Posterior vena cava (tissue), 2 donors: ENCODE data around the gene MORN4. TPM values are rescaled to one million over a fixed set of nuclear protein-coding genes. Genes with fewer than 3 reads are reported as not detected.
A peak's percentile ranks its signal among the peaks of the same experiment; 100 is the strongest.
"Not testable (repeated sequence)": the region's sequence is repeated elsewhere in the genome, so short reads cannot be mapped to it uniquely, and the experiment has no call there.

Experiments used
- DNase-seq: peaks from one replicate; pipeline ENCODE4 v3.0.0-alpha.2; 2020; ENCODE audit warnings: low spot score
- intact Hi-C, 2 donors: fragments of 100-400 bp; cut with DNase I; formaldehyde crosslinking; loops; one replicate each; pipeline versions ENCODE4 v1.14.1 to v1.14.2; 2022 to 2023
- long read RNA-seq, 2 donors: library from polyadenylated mRNA; unstranded; transcript quantifications; one replicate each; pipeline ENCODE4 v2.0.0, GENCODE V29; 2020 to 2021
- total RNA-seq, 2 donors: library from RNA; stranded (reverse); fragmentation: NEBNext Ultra II Directional; extraction: Animal tissue kit (Norgen Biotek cat#: 25700); gene quantifications; one replicate each; pipeline ENCODE4 v1.2.1, GENCODE V29; 2021
- donor health status: DM: yes; HTN: yes; CAD: no.
- donor health status: DM: yes; HTN: yes; CAD: no.

MORN4 gene
- 1 to 10 TPM; 3.4 to 6.5 TPM for total RNA-seq
- long read RNA-seq, donor 1, partial matches to known transcripts, result 0 of 3 reads
- long read RNA-seq, donor 1, other reads (novel, unspliced or antisense), result 0 of 3 reads
- long read RNA-seq, donor 2, partial matches to known transcripts, result 2 of 2 reads
- long read RNA-seq, donor 2, other reads (novel, unspliced or antisense), result 0 of 2 reads

- intact Hi-C loops, result no loop called here
- peak; percentile 97 for DNase-seq
These were observed at the start of gene MORN4 for GRCh38 chr10:97632949-97633884. Gene MORN4 (minus strand): TSS chr10:97633500. CDS start chr10:97619653, 13,847 bp downstream.

GRCh38 chr10:97682042-97682441 is 48.7 kb upstream of the MORN4 start:
- no peak for DNase-seq
- intact Hi-C loops, result no loop called here

GRCh38 chr10:97679594-97679993 is 46.3 kb upstream of the MORN4 start:
- intact Hi-C loops, result no loop called here
- no peak for DNase-seq

- intact Hi-C loops, result loop anchor here in 1 of 2 donors (1.0 kb wide), 1 partner anchor 26 kb away; no protein-coding TSS in a partner anchor
- DNase-seq, result no peak
These were observed 43.7 kb upstream of the MORN4 start for GRCh38 chr10:97676770-97677581.

DNA sequence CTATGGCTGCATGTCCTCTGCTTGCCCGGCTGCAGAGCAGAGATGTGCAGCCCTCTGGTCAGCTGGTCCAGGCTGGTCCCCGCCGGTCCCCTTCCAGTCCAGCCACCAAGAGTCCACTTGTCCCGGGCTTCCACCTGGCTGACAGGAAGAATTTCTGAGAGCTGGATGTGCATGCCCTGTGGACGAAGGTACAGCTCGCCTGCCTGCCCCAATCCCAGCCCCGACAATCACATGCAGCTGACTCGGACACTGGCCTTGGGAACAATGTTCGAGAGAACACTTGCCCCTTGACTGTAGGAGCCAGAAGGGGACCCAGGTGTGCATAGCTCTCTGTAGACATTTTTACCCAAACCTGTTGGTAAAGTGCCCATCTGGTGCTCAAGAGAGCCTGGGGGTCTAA is 41.9 kb upstream of the MORN4 start:
- no peak for DNase-seq
- intact Hi-C loops, result no loop called here

- DNase-seq, result no peak
- intact Hi-C loops, result no loop called here
These were observed 40.6 kb upstream of the MORN4 start for GRCh38 chr10:97673736-97674525.

DNA sequence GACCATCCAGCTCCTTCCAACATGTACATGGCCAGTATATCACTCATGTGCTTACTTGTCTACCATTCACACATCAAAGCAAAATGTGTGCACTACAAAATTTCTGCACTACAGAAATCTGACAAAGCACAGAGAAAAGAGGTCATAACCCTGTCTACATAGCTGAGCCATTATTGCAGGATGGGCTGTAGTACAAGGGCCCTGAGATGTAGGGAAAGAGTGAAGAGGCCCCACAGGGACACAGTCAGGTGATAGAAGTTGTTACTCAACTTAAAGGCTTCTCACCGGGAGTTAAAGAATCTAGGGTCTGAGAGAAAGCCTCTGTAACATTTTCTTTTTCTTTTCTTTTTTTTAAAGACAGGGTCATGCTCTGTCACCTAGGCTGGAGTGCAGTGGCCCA is 36.3 kb upstream of the MORN4 start:
- intact Hi-C loops, result no loop called here
- no peak for DNase-seq

DNA sequence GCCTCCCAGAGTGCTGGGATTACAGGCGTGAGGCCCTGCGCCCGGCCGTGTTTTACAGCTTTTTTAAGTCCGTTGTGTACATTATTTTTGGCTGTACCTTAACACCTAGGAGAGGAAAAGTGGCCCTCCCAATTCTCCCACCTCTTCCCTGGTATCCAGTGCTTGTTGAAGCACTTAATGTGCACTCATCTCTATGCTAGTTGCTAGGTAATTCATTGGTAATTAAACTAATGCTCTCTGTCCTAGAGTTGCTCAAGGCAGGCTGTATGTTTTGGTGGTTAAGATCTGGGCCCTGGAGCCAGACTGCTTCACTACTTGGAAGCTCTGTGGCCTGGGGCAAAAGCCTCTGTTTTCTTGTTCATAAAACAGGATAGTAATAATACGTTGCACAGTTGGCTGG is 34.2 kb upstream of the MORN4 start:
- intact Hi-C loops, result no loop called here
- no peak for DNase-seq

- intact Hi-C loops, result no loop called here
- no peak for DNase-seq
These were observed 33.7 kb upstream of the MORN4 start for GRCh38 chr10:97666992-97667391.

GRCh38 chr10:97664282-97664850 is 31.1 kb upstream of the MORN4 start:
- intact Hi-C loops, result no loop called here
- no peak for DNase-seq

DNA sequence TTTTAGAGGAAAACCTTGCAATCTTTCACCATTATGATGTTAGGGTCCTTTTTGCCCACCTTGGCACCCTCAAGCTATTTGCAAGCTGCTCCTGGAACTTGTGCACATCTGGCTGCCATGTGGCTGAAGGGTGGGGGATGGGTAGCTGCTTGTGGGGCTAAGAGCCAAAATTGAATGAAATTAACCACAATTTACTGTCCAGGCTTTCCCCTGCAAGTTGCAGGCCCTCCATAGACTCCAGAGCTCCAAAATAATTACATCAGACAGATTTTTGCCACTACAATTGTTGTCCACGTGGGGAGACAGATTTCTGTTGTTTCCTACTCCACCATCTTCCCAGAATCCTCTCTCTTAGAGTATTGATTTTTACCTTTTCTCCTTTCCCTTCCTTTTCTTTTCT is 26.3 kb upstream of the MORN4 start:
- intact Hi-C loops, result loop anchor here in 1 of 2 donors (5.0 kb wide), 1 partner anchor 562 kb away; no protein-coding TSS in a partner anchor
- DNase-seq, result no peak

- DNase-seq, result no peak
- intact Hi-C loops, result loop anchor here in 1 of 2 donors (5.0 kb wide), 1 partner anchor 559 kb away; no protein-coding TSS in a partner anchor
These were observed 23.5 kb upstream of the MORN4 start for GRCh38 chr10:97656777-97657176.

DNA sequence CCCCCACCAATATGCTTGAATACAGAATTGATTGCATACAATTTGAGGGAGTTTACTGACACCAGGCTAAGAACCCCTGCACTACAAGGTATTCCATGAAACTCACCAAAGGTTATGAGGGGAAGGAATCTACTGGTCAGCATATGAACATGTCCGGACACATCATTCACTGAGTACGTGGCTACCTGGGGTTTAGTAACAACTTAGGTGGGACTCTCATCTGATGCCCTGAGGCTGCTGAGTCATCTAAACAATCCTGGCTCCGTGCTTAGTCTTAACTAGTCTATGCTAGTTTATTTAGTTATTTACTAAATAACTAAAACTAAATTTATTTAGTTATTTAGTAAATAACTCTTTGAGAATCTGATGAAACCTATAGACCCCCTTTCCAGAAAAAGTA is 18.5 kb upstream of the MORN4 start:
- no peak for DNase-seq

DNA sequence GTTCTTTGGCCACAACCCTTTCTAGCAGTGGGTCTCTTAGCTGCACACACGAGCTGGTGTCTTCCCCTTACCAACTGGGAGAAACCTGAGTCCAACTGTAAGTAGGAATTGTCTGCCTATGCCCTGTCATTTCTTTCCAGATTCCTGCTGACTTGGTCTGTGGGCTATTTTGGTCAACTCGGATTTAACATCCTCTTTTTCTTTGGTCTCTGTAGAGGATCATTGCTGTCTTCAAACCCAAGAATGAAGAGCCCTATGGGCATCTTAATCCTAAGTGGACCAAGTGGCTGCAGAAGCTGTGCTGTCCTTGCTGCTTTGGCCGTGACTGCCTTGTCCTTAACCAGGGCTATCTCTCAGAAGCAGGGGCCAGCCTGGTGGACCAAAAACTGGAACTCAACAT is 17.4 kb upstream of the MORN4 start:
- intact Hi-C loops, result no loop called here
- no peak for DNase-seq

More for the DNA sequence above, 18.5 kb upstream of the MORN4 start:
- intact Hi-C loops, result no loop called here

GRCh38 chr10:97649405-97649750 is 16.1 kb upstream of the MORN4 start:
- intact Hi-C loops, DNase-seq: not testable (repeated sequence)

DNA sequence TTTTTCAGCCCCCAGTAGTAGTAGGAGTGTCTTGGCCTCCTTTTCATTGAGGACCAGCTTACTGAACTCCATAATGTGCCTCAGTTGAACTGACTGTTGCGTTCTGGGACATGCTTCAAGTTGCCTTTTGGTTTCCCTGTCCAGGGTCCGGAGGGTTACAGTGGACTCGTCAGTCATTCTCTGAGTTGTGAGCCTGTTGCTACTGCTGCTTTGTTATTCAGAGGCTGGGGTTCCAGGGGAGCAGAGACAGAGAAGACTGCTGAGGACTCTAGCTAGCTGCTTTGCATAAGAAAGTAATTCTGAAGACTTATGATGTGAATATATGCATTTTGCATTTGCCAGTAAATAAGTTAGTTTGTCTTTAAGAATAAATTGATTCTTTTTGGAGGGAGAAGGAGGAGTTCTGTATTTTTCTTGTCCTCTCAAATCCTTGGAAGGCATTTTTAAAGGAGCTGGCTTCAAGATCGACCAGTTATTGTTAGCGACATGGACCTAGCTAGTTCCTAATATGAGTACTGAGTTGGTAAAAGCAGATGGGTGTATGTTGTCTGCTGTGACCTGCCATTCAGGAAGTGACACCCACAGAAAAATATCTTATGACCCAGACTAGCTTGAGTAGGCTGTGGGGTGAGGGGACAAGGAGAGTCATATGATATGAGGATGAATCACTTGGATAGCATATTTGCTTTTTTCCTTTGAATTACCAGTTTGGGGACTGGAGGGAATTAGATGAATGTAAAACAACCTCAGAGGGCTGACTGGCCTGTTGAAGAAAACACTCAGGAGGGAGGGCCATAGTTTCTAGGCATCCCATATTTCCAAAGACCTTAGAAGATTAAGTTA is 15.5 kb upstream of the MORN4 start:
- no peak for DNase-seq
- intact Hi-C loops, result no loop called here

DNA sequence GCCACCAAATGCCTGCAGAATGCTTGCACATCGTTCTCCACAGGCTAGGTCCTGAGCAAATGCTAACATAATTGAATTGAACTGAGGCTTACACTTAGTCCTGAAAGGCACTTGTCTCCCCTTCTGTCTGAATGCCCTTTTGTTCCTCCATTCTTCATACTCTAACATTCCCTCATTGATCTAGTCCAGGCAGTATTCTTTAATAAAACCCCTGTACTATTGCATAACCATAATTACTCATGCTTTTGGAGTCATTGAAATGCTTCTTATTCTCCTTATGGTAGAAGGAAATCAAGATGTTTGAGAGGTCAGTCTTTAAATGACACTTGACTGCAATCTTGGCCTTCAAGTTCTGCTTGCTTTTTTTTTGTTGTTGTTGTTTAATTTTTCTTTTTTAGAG is 14.3 kb upstream of the MORN4 start:
- DNase-seq, result no peak
- intact Hi-C loops, result no loop called here

GRCh38 chr10:97644936-97645335 is 11.6 kb upstream of the MORN4 start:
- DNase-seq, result no peak
- intact Hi-C loops, result no loop called here
